Endodermal cell (in vitro differentiated cells): ENCODE measurements around the gene ZNF805. TPM values are rescaled to one million over a fixed set of nuclear protein-coding genes. Genes with fewer than 3 reads are reported as not detected.

ENCODE experiments used
- DNase-seq: peaks from one replicate; pipeline ENCODE4 v3.0.0-alpha.2; 2017
- H3K27ac ChIP-seq: 2 replicates; pipeline ENCODE4 v1.5.1; 2013; ENCODE audit warnings: mild to moderate bottlenecking, low read depth, low read length, moderate library complexity
- H3K27me3 ChIP-seq: 2 replicates; pipeline ENCODE4 v1.6.1; 2013; ENCODE audit warnings: mild to moderate bottlenecking, low read length, moderate library complexity; ENCODE audit not compliant: insufficient read depth, control insufficient read depth, poor library complexity, severe bottlenecking
- H3K36me3 ChIP-seq: 2 replicates; pipeline ENCODE4 v1.7.0; 2013; ENCODE audit warnings: mild to moderate bottlenecking, low read length, moderate library complexity; ENCODE audit not compliant: control insufficient read depth, insufficient read depth
- H3K4me1 ChIP-seq: one replicate; pipeline ENCODE4 v1.7.0; 2013; ENCODE audit warnings: low read length; ENCODE audit not compliant: control insufficient read depth, insufficient read depth
- H3K4me3 ChIP-seq: 2 replicates; pipeline ENCODE4 v1.5.1; 2013; ENCODE audit warnings: mild to moderate bottlenecking, low read length, moderate library complexity
- H3K9ac ChIP-seq: 2 replicates; pipeline ENCODE4 v1.6.1; 2013; ENCODE audit warnings: mild to moderate bottlenecking, low read length, moderate library complexity; ENCODE audit not compliant: poor library complexity, severe bottlenecking; ENCODE audit errors: extremely low read depth
- H3K9me3 ChIP-seq: 2 replicates; pipeline ENCODE4 v1.6.1; 2013; ENCODE audit warnings: mild to moderate bottlenecking, low read length, moderate library complexity; ENCODE audit not compliant: control insufficient read depth
- H3K27ac Mint-ChIP-seq: 2 replicates; pipeline ENCODE4 v1.8.0; 2020; ENCODE audit warnings: mixed read lengths
- H3K27me3 Mint-ChIP-seq: 2 replicates; pipeline ENCODE4 v1.8.0; 2021; ENCODE audit warnings: mild to moderate bottlenecking, mixed read lengths; ENCODE audit not compliant: insufficient read depth
- H3K36me3 Mint-ChIP-seq: 2 replicates; pipeline ENCODE4 v1.8.0; 2020; ENCODE audit warnings: low read depth, mixed read lengths
- H3K4me1 Mint-ChIP-seq: 2 replicates; pipeline ENCODE4 v1.8.0; 2020; ENCODE audit warnings: mixed read lengths
- H3K4me3 Mint-ChIP-seq: 2 replicates; pipeline ENCODE4 v1.8.0; 2020; ENCODE audit warnings: mild to moderate bottlenecking, moderate library complexity, mixed read lengths
- H3K9me3 Mint-ChIP-seq: 2 replicates; pipeline ENCODE4 v1.8.0; 2020; ENCODE audit warnings: mild to moderate bottlenecking, mixed read lengths
- WGBS, 2 experiments: methylation state at CpG; one replicate each; pipeline versions ENCODE4 v1.1.5 to v1.1.7; 2013; ENCODE audit warnings: missing lambda C conversion rate in 2 of 2, mixed read lengths in 1 of 2; ENCODE audit not compliant: insufficient coverage in 1 of 2, insufficient read length in 1 of 2; 5-methylcytosine and 5-hydroxymethylcytosine counted together
- total RNA-seq, 2 donors: library from RNA; stranded (reverse); fragmentation: NEBNext Ultra II Directional in 1 of 2; extraction: Animal tissue kit (Norgen Biotek cat#: 25700) in 1 of 2; gene quantifications; 2 replicates in 1 of 2; 3 replicates in 1 of 2; pipeline ENCODE4 v1.2.1, GENCODE V29; 2021
- TF ChIP-seq, protein P1 (sequence below): fragments of 200-600 bp; sonication (generic); conservative IDR thresholded peaks from 2 replicates; pipeline ENCODE4 v1.5.0; 2021; ENCODE audit warnings: antibody characterized with exemption, mild to moderate bottlenecking

Gene ZNF805
- total RNA-seq, 2 donors from 2014 or later = 16.6 to 21.1 TPM

DNA sequence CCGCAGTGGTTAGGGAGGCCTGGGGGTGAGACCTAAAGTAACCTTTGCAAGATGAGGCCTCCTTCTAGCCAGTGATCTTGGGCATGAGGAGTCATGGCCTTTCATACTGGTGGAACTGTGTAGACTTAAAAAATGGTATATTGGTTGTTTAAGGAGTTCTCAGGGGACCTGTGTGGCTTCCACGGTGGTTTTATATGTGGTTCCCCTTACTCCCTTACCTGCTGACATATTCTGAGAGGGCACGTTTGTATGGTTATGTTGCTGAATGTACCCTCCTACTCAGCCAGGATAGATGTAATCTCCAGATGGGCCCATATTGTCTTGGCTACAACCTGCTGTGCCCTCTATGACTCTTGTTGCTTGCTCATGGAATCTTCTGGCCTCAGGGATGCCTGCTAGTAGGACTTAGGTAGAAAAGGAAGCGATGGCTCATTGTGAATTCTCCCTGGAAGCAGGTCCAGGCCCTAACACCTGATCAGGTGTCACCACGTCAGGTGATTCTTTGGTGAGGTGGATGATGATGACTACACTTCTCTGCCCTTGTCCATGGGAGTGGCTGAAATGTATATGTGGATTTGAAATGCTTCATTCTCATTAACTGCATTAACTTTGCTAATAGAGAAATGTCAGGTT is 41.7 kb downstream of the ZNF805 start:
- 92 to 100% methylated on average over 1 to 5 of the region's 5 CpGs for WGBS, 2 experiments
- Histone ChIP-seq H3K36me3 (peaks cover 46% of the 10 kb centered on the region), H3K4me1 (no peaks in the 10 kb centered on the region), H3K9me3 (no peaks in the 10 kb centered on the region), H3K27ac (no peak overlapping the region), H3K4me3 (peak overlapping the region; percentile 93), H3K27me3 (no peaks in the 10 kb centered on the region), H3K9ac (no peak overlapping the region)
- peaks cover 39% of the 10 kb centered on the region for H3K36me3 Mint-ChIP-seq
- TF ChIP-seq, protein P1, sequence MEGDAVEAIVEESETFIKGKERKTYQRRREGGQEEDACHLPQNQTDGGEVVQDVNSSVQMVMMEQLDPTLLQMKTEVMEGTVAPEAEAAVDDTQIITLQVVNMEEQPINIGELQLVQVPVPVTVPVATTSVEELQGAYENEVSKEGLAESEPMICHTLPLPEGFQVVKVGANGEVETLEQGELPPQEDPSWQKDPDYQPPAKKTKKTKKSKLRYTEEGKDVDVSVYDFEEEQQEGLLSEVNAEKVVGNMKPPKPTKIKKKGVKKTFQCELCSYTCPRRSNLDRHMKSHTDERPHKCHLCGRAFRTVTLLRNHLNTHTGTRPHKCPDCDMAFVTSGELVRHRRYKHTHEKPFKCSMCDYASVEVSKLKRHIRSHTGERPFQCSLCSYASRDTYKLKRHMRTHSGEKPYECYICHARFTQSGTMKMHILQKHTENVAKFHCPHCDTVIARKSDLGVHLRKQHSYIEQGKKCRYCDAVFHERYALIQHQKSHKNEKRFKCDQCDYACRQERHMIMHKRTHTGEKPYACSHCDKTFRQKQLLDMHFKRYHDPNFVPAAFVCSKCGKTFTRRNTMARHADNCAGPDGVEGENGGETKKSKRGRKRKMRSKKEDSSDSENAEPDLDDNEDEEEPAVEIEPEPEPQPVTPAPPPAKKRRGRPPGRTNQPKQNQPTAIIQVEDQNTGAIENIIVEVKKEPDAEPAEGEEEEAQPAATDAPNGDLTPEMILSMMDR = no peak
- H3K4me3 Mint-ChIP-seq = no peak overlapping the region
- peaks cover 16% of the 10 kb centered on the region for H3K4me1 Mint-ChIP-seq
- no peak for DNase-seq
- H3K27me3 Mint-ChIP-seq = no peaks in the 10 kb centered on the region
- no peaks in the 10 kb centered on the region for H3K9me3 Mint-ChIP-seq
- H3K27ac Mint-ChIP-seq = no peak overlapping the region

DNA sequence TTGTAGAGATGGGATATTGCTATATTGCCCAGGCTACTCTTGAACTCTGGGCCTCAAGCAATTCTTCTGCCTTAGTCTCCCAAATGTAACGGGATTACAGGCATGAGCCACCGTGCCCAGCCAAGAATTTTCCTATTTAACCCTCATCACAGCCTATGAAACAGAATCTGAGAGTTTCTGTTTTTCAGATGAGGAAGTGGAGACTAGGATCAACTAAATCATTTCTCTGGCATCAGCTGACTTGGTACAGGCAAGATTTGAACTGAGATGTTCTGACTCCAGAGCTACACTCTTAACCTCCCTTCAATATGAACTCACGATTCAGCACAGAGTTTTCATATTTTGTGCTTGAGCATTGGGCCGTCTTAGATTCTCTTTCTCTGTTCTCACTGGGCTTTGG is 47.9 kb downstream of the ZNF805 start:
- no peak overlapping the region for H3K9ac ChIP-seq
- no peak overlapping the region for H3K27ac ChIP-seq
- 86 to 94% methylated on average over 2 to 4 of the region's 4 CpGs for WGBS, 2 experiments
- no peaks in the 10 kb centered on the region for H3K27me3 ChIP-seq
- Mint-ChIP-seq H3K27me3 (no peaks in the 10 kb centered on the region), H3K4me1 (no peaks in the 10 kb centered on the region), H3K9me3 (peaks cover 46% of the 10 kb centered on the region), H3K4me3 (no peak overlapping the region), H3K27ac (no peak overlapping the region), H3K36me3 (peaks cover 90% of the 10 kb centered on the region)
- DNase-seq = no peak
- peaks cover 12% of the 10 kb centered on the region for H3K9me3 ChIP-seq
- TF ChIP-seq, protein P1 = no peak
- no peaks in the 10 kb centered on the region for H3K4me1 ChIP-seq
- H3K4me3 ChIP-seq = no peak overlapping the region
- peaks cover 93% of the 10 kb centered on the region for H3K36me3 ChIP-seq

DNA sequence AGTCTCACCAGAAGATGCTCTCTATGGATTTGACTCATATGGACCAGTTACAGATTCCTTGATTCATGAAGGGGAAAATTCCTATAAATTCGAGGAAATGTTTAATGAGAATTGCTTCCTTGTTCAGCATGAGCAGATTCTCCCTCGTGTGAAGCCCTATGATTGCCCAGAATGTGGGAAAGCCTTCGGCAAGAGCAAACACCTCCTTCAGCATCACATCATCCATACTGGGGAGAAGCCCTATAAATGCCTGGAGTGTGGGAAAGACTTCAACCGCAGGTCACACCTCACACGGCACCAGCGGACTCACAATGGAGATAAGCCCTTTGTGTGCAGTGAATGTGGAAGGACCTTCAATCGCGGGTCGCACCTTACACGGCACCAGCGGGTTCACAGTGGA is 50.5 kb downstream of the ZNF805 start:
- Histone ChIP-seq H3K36me3 (peaks cover 96% of the 10 kb centered on the region), H3K27me3 (no peaks in the 10 kb centered on the region), H3K27ac (no peak overlapping the region), H3K4me1 (no peaks in the 10 kb centered on the region), H3K4me3 (no peak overlapping the region), H3K9me3 (peaks cover 34% of the 10 kb centered on the region), H3K9ac (no peak overlapping the region)
- H3K9me3 Mint-ChIP-seq = peaks cover 70% of the 10 kb centered on the region
- peaks cover 97% of the 10 kb centered on the region for H3K36me3 Mint-ChIP-seq
- H3K4me3 Mint-ChIP-seq = no peak overlapping the region
- DNase-seq = no peak
- no peaks in the 10 kb centered on the region for H3K27me3 Mint-ChIP-seq
- 97 to 99% methylated on average over 11 of the region's 11 CpGs for WGBS, 2 experiments
- TF ChIP-seq, protein P1 = no peak
- no peak overlapping the region for H3K27ac Mint-ChIP-seq
- no peaks in the 10 kb centered on the region for H3K4me1 Mint-ChIP-seq
